Esophagus (tissue), 2 donors: ENCODE data around the gene ALG6. TPM values are rescaled to one million over a fixed set of nuclear protein-coding genes. Genes with fewer than 3 reads are reported as not detected.
"Not testable (repeated sequence)": the region's sequence is repeated elsewhere in the genome, so short reads cannot be mapped to it uniquely, and the experiment has no call there.

ENCODE experiments used
- H3K27ac ChIP-seq, 2 donors: one replicate each; pipeline ENCODE4 v1.5.1; 2013; ENCODE audit warnings: low read depth in 2 of 2, mild to moderate bottlenecking in 2 of 2, inconsistent platforms in 1 of 2, low read length in 1 of 2, moderate library complexity in 1 of 2
- H3K27me3 ChIP-seq, 2 donors: one replicate each; pipeline ENCODE4 v1.6.1; 2013; ENCODE audit warnings: low read length in 2 of 2, control low read depth in 1 of 2, mild to moderate bottlenecking in 1 of 2; ENCODE audit not compliant: insufficient read depth in 2 of 2, control insufficient read depth in 1 of 2
- H3K36me3 ChIP-seq, 2 donors: one replicate each; pipeline ENCODE4 v1.6.1; 2013; ENCODE audit warnings: low read length in 1 of 2; ENCODE audit not compliant: control insufficient read depth in 2 of 2, insufficient read depth in 2 of 2
- H3K4me1 ChIP-seq, 2 donors: one replicate each; pipeline ENCODE4 v1.6.1; 2013; ENCODE audit warnings: low read length in 1 of 2; ENCODE audit not compliant: control insufficient read depth in 2 of 2, insufficient read depth in 2 of 2
- H3K4me3 ChIP-seq, 2 donors: one replicate each; pipeline ENCODE4 v1.5.1; 2013; ENCODE audit warnings: low read length in 2 of 2, mild to moderate bottlenecking in 2 of 2, low read depth in 1 of 2, moderate library complexity in 1 of 2
- H3K9me3 ChIP-seq, 2 donors: one replicate each; pipeline ENCODE4 v1.6.1; 2013; ENCODE audit warnings: mild to moderate bottlenecking in 2 of 2, low read depth in 1 of 2, low read length in 1 of 2, moderate library complexity in 1 of 2; ENCODE audit not compliant: control insufficient read depth in 2 of 2, insufficient read depth in 1 of 2
- WGBS, 2 donors: extraction: QIAGEN DNeasy Blood & Tissue Kit; methylation state at CpG; one replicate each; pipeline ENCODE4 v1.1.7; 2013; 5-methylcytosine and 5-hydroxymethylcytosine counted together
- polyA plus RNA-seq, 2 donors: library from polyadenylated mRNA; stranded (reverse); fragments of 200-250 nt; gene quantifications; one replicate each; pipeline ENCODE4 v1.2.3, GENCODE V29; 2013
- donor health status: healthy with polysubstance abuse.
- donor health status: Bipolar disorder and iron deficiency.

Gene ALG6
- polyA plus RNA-seq, 2 donors, result 8.3 to 14.1 TPM

DNA sequence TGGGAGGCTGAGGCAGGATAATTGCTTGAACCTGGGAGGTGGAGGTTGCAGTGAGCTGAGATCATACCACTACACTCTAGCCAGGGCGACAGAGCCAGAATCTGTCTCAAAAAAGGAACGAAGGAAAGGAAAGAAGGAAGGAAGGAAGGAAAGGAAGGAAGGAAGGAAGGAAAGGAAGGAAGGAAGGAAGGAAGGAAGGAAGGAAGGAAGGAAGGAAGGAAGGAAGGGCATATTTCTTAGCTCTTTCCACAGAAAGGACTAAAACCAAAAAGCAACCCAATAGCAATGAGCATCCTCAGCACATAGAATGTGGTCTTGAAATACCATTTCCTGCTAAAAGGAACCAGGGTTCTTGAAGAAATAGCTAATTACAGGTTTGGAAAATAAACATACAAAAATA, 11.2 kb upstream of the ALG6 start:
- H3K4me1 ChIP-seq, H3K27me3 ChIP-seq, H3K27ac ChIP-seq, H3K9me3 ChIP-seq, H3K4me3 ChIP-seq, H3K36me3 ChIP-seq: not testable (repeated sequence)
- 74 to 87% methylated on average over 2 of the region's 2 CpGs for WGBS, 2 donors

DNA sequence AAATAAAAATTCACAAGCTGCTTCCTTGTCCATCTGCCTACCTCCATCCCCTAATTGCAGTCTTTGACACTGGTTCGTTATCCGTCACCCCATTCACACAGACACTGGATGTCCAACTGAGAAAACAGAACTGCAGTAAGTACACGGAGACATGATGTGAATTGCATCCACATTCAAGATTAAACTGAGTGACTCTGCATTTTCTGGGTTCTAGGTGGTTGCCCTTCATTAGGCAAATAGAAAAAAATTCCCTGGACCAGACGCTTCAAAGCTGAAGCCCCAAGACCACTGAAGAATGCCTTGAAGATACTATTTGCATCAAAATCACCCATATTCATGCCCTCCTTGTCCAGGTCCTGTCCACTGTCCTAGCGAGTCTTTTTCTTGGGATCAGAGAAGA, 7.9 kb upstream of the ALG6 start:
- Histone ChIP-seq H3K27ac (no peak overlapping the region), H3K4me3 (no peak overlapping the region), H3K4me1 (no peaks in the 10 kb centered on the region), H3K36me3 (no peaks in the 10 kb centered on the region), H3K9me3 (no peaks in the 10 kb centered on the region), H3K27me3 (peaks cover 0 to 2% of the 10 kb centered on the region in 2 donors)
- WGBS, 2 donors, result 88 to 91% methylated on average over 5 of the region's 5 CpGs

- H3K4me3 ChIP-seq, result no peak overlapping the region
- no peaks in the 10 kb centered on the region for H3K9me3 ChIP-seq
- no peak overlapping the region for H3K27ac ChIP-seq
- H3K36me3 ChIP-seq, result no peaks in the 10 kb centered on the region
- H3K4me1 ChIP-seq, result peaks cover 0 to 2% of the 10 kb centered on the region in 2 donors
- WGBS, 2 donors, result 89 to 90% methylated on average over 1 of the region's 1 CpG
- H3K27me3 ChIP-seq, result peaks cover 0 to 2% of the 10 kb centered on the region in 2 donors
Observed at GRCh38 chr1:63362073-63362472, 5.4 kb upstream of the ALG6 start.

DNA sequence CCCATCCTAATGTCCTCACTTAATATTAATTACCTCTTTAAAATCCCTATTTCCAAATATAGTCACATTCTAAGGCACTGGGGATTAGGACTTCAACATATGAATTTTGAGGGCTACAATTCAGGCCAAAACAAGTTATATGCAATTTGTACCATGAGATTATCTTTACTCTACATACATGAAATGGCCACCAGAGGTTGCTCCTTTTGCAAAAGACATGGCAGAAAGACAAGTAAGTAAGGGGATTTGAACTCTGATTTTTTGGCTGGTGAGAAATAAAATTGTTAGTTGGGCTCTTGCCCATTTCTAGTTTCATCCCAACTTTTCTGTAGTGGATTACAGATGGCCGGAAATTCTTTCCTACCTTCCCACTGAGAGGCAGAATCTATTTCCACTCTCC, 4.8 kb upstream of the ALG6 start:
- Histone ChIP-seq H3K4me1 (peaks cover 0 to 3% of the 10 kb centered on the region in 2 donors), H3K4me3 (no peak overlapping the region), H3K27me3 (peaks cover 0 to 2% of the 10 kb centered on the region in 2 donors), H3K9me3 (no peaks in the 10 kb centered on the region), H3K27ac (no peak overlapping the region), H3K36me3 (no peaks in the 10 kb centered on the region)
- WGBS, 2 donors, result 94 to 95% methylated on average over 1 of the region's 1 CpG

DNA sequence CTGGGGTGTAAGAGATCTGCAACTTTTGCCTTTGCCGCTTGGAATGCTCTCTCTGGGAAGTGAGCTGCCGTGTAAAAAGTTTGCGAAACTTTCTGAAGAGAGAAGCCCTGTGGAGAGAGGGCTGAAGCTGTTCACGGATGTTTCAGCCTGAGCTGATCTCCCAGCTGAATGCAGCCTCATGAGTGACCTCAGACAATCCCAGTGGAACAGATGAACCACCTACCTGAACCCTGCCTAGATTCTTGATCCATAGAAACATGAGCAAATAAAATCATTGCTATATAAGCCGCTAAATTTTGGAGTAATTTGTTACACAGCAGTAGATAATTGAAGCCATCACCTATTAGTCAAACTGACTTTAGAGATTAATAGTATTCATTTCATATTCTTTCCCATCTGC, 4.4 kb upstream of the ALG6 start:
- 93 to 98% methylated on average over 5 of the region's 5 CpGs for WGBS, 2 donors
- Histone ChIP-seq H3K9me3 (no peaks in the 10 kb centered on the region), H3K27me3 (peaks cover 0 to 2% of the 10 kb centered on the region in 2 donors), H3K36me3 (no peaks in the 10 kb centered on the region), H3K27ac (no peak overlapping the region), H3K4me1 (peaks cover 0 to 3% of the 10 kb centered on the region in 2 donors), H3K4me3 (no peak overlapping the region)

- Histone ChIP-seq H3K9me3 (no peaks in the 10 kb centered on the region), H3K4me3 (peak overlapping the region; percentile 87 to 90), H3K27me3 (no peaks in the 10 kb centered on the region), H3K4me1 (peaks cover 0 to 3% of the 10 kb centered on the region in 2 donors), H3K36me3 (no peaks in the 10 kb centered on the region), H3K27ac (peak overlapping the region in 1 of 2 donors; percentile 71)
- 64 to 69% methylated on average over 7 of the region's 7 CpGs for WGBS, 2 donors
Observed at GRCh38 chr1:63366908-63367214, 566 bp upstream of the ALG6 start.

DNA sequence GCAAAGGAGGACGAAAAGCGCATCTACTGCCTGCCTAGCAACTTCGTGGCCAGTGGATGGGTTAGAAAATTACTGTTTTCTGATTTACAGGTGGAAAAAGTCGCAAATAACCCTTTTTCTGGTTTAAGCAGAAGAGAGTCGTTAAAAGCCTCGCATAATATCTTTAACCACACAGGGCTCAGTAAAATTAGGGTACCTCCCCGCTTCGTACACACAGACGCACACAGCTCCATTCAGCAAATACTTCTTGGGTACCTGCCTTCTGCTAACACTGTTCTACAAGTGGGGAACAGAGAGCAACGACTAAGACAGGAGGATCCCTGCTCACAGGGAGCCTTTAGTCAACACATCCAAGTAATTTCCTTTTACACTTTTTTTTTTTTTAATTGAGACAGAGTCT, 704 bp downstream of the ALG6 start:
- no peaks in the 10 kb centered on the region for H3K36me3 ChIP-seq
- no peaks in the 10 kb centered on the region for H3K27me3 ChIP-seq
- peaks cover 0 to 3% of the 10 kb centered on the region in 2 donors for H3K4me1 ChIP-seq
- H3K4me3 ChIP-seq, result peak overlapping the region; percentile 87 to 90
- H3K27ac ChIP-seq, result peak overlapping the region in 1 of 2 donors; percentile 69
- 3 to 4% methylated on average over 10 of the region's 10 CpGs for WGBS, 2 donors
- no peaks in the 10 kb centered on the region for H3K9me3 ChIP-seq

- WGBS, 2 donors, result 92 to 96% methylated on average over 2 of the region's 2 CpGs
- H3K4me1 ChIP-seq, result no peaks in the 10 kb centered on the region
- no peaks in the 10 kb centered on the region for H3K27me3 ChIP-seq
- H3K36me3 ChIP-seq, result no peaks in the 10 kb centered on the region
- no peaks in the 10 kb centered on the region for H3K9me3 ChIP-seq
- no peak overlapping the region for H3K4me3 ChIP-seq
- H3K27ac ChIP-seq, result no peak overlapping the region
Observed at GRCh38 chr1:63379583-63379982, 12.2 kb downstream of the ALG6 start.

DNA sequence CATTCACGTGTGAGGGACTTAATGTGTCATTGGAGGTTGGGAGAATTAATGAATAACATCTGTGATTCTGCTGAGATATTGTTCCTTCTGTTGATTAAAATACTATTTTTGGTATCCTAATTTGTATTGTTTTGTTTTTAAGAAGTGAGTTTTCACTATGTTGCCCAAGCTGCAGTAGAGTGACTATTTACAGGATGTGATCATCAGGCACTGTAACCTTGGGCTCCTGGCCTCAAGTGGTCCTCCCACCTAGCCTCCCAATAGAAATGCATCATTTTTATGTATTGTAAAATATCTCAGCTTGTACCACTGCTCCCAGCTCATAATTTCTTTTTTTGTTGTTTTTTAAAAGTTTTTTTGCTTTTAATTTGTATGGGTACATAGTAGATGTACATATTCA, 14.3 kb downstream of the ALG6 start:
- 84 to 86% methylated on average over 1 of the region's 1 CpG for WGBS, 2 donors
- H3K4me3 ChIP-seq, result no peak overlapping the region

DNA sequence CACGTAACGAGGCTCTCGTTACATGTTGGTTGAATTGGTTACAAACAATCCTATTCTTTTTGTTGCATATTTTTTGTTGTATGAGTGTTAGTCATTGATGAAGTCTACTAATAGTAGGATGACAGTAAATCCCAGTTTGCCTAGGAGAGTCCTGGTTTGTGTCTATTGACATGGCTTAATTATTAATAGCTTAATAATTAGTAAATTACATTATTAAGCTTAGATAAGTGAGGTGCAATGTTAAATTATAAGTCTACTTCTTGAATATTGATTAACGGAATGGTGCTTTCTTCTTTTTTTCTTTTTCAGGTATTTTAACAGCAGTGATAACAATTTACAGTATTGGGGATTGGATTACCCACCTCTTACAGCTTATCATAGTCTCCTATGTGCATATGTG, 34.5 kb downstream of the ALG6 start:
- no peak overlapping the region for H3K4me3 ChIP-seq
- no peaks in the 10 kb centered on the region for H3K4me1 ChIP-seq
- no peaks in the 10 kb centered on the region for H3K27me3 ChIP-seq
- 73 to 98% methylated on average over 4 of the region's 4 CpGs for WGBS, 2 donors
- H3K9me3 ChIP-seq, result no peaks in the 10 kb centered on the region
- peaks cover 0 to 4% of the 10 kb centered on the region in 2 donors for H3K36me3 ChIP-seq
- no peak overlapping the region for H3K27ac ChIP-seq

More for the DNA sequence above, 14.3 kb downstream of the ALG6 start:
- Histone ChIP-seq H3K27ac (no peak overlapping the region), H3K27me3 (no peaks in the 10 kb centered on the region), H3K4me1 (no peaks in the 10 kb centered on the region), H3K9me3 (no peaks in the 10 kb centered on the region), H3K36me3 (no peaks in the 10 kb centered on the region)
